ENCODE measurements around the gene GRIN2A. TPM values are rescaled to one million over a fixed set of nuclear protein-coding genes. Genes with fewer than 3 reads are reported as not detected.

GRIN2A gene
- total and polyA plus RNA-seq, 8 donors: 0.03 to 0.96 (median 0.26) TPM

- no peak for TF ChIP-seq CTCF (IDR thresholded peaks at IDR 0.05)
Measured at GRCh38 chr16:9970796-9971195, 211.4 kb downstream of the GRIN2A start.

DNA sequence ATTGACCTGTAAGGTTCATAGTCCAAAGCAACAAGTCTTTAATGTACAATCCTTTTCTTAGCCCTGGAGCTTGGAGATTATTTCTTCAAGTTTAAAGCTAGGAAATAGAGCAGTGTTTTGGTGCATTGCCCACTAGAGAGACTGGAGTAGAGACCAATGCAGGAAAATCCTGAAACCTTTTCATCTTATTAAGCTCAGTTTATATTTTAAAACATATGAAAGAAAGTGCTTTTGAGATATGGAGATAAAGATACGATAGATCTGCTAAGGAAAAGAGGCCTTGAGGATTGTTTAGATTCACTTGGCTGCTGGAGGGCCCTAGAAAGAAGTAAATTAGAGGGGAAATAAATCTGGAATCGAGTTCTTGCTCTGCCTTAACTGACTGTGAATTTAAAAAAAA is 212.0 kb downstream of the GRIN2A start:
- DNase-seq: no peak
- intact Hi-C loops (cut with DNase I): no loop called here
- Histone ChIP-seq H3K4me3 (no peak overlapping the region), H3K27ac (no peak overlapping the region), H3K4me1 (no peaks in the 10 kb centered on the region), H3K9me3 (no peaks in the 10 kb centered on the region), H3K27me3 (no peaks in the 10 kb centered on the region), H3K36me3 (no peaks in the 10 kb centered on the region)
- TF ChIP-seq CTCF (IDR thresholded peaks at IDR 0.05): no peak
- ATAC-seq: no peak

More at GRCh38 chr16:9970796-9971195, 211.4 kb downstream of the GRIN2A start:
- ATAC-seq: no peak
- intact Hi-C loops (cut with DNase I): no loop called here
- H3K27me3 ChIP-seq: no peaks in the 10 kb centered on the region
- no peak overlapping the region for H3K27ac ChIP-seq
- no peak for DNase-seq
- H3K9me3 ChIP-seq: no peaks in the 10 kb centered on the region
- no peaks in the 10 kb centered on the region for H3K4me1 ChIP-seq
- no peaks in the 10 kb centered on the region for H3K36me3 ChIP-seq
- H3K4me3 ChIP-seq: no peak overlapping the region

- H3K4me1 ChIP-seq: no peaks in the 10 kb centered on the region
- no peaks in the 10 kb centered on the region for H3K36me3 ChIP-seq
- no peak overlapping the region for H3K4me3 ChIP-seq
- ATAC-seq (no peak), DNase-seq (no peak)
- H3K9me3 ChIP-seq: no peaks in the 10 kb centered on the region
- no peak for TF ChIP-seq CTCF (IDR thresholded peaks at IDR 0.05)
- H3K27me3 ChIP-seq: no peaks in the 10 kb centered on the region
- intact Hi-C loops (cut with DNase I): no loop called here
- H3K27ac ChIP-seq: no peak overlapping the region
Measured at GRCh38 chr16:9969580-9969979, 212.6 kb downstream of the GRIN2A start.

DNA sequence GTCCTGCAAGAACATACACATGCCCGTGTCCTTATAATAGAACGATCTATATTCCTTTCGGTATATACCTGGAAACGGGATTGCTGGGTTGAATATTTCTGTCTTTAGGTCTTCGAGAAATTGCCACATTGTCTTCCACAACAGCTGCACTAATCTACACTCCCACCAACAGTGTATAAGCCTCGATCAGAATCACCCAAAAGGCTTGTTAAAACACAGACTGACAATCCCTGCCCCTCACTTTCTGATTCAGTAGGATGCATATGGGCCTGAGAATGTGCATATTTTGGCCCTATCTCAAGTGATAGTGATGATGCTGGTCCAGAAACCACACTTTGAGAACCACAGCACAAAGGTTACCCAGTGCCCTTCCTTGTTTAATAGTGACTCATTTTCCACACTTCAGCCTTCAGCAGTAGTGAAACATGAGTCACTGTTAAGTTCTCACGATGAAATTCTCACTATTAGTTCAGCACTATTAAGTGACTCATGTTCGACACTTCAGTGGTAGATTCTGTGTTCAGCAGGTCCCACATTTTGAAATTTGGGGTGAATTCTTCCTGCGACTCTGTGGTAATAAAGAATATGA is 215.6 kb downstream of the GRIN2A start:
- Histone ChIP-seq H3K36me3 (no peaks in the 10 kb centered on the region), H3K27ac (no peak overlapping the region), H3K27me3 (no peaks in the 10 kb centered on the region), H3K4me1 (no peaks in the 10 kb centered on the region), H3K9me3 (no peaks in the 10 kb centered on the region), H3K4me3 (no peak overlapping the region)
- intact Hi-C loops (cut with DNase I): no loop called here
- TF ChIP-seq CTCF (IDR thresholded peaks at IDR 0.05): no peak
- ATAC-seq (no peak), DNase-seq (no peak)

DNA sequence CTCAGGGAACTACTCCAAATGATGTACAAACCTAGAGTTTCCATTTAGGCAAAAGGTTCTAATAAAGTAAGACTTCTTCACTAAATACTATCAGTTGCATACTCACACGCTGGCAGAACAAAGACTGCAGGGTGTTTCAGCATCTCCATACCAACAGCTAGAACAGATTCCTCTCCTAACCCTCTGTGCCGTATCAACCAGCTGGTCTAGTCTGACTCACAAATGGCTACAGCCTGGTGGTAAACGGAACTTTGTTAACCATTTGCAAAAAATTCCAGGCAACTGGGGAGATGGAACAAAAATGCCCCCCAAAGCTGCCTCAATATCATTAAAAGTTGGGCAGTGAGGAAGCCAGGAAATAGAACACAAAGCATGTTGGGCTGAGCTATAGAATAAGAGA is 217.1 kb downstream of the GRIN2A start:
- peaks cover 0 to 2% of the 10 kb centered on the region in 2 donors for H3K9me3 ChIP-seq
- H3K4me1 ChIP-seq: no peaks in the 10 kb centered on the region
- no peaks in the 10 kb centered on the region for H3K36me3 ChIP-seq
- ATAC-seq: no peak
- DNase-seq: no peak
- intact Hi-C loops (cut with DNase I): no loop called here
- no peak for TF ChIP-seq CTCF (IDR thresholded peaks at IDR 0.05)
- H3K4me3 ChIP-seq: no peak overlapping the region
- H3K27me3 ChIP-seq: no peaks in the 10 kb centered on the region
- H3K27ac ChIP-seq: no peak overlapping the region

Measured in left lung (tissue), 10 donors.